Lower leg skin (tissue), 4 donors: Measurements from ENCODE around the gene F10. TPM values are rescaled to one million over a fixed set of nuclear protein-coding genes. Genes with fewer than 3 reads are reported as not detected.

Source experiments
- DNase-seq, 2 donors: peaks; one replicate each; pipeline ENCODE4 v3.0.0-alpha.2; 2019; ENCODE audit warnings: low spot score in 2 of 2
- H3K4me3 ChIP-seq: fragments of 200-600 bp; sonication (generic); 2 replicates; pipeline ENCODE4 v1.5.1; 2017; ENCODE audit warnings: mild to moderate bottlenecking, low read depth; ENCODE audit not compliant: poor library complexity, severe bottlenecking
- CTCF ChIP-seq, 3 donors: fragments of 450-650 bp; IDR thresholded peaks; one replicate each; pipeline ENCODE4 v1.5.1; 2016; ENCODE audit warnings: antibody characterized with exemption in 3 of 3, mild to moderate bottlenecking in 3 of 3, moderate library complexity in 2 of 3
- POLR2A ChIP-seq, 2 donors: fragments of 450-650 bp; IDR thresholded peaks; one replicate each; pipeline ENCODE4 v1.6.1; 2016 to 2017; ENCODE audit warnings: antibody characterized with exemption in 2 of 2, mild to moderate bottlenecking in 1 of 2, moderate library complexity in 1 of 2
- WGBS, 2 donors: methylation state at CpG; one replicate each; pipeline ENCODE4 v1.1.5; 2018; 5-methylcytosine and 5-hydroxymethylcytosine counted together
- intact Hi-C: fragments of 100-400 bp; cut with DNase I; formaldehyde crosslinking; loops from one replicate; pipeline ENCODE4 v1.15.0; 2023; ENCODE audit warnings: low total_unique reads
- total RNA-seq, 4 donors: library from RNA; depleted of rRNA; stranded (reverse); fragments of >200 nt; gene quantifications; one replicate each; pipeline ENCODE4 v1.1.0, GENCODE V29; 2016

Gene F10
- total RNA-seq, 4 donors from 2014 or later, result 6.5 to 31.0 (median 9.3) TPM

GRCh38 chr13:113087923-113088690, 34.5 kb upstream of the F10 start:
- TF ChIP-seq CTCF (IDR thresholded peaks at IDR 0.05) (no peak), POLR2A (IDR thresholded peaks at IDR 0.05) (no peak)
- no peak overlapping the region for H3K4me3 ChIP-seq
- no peak for DNase-seq
- intact Hi-C loops, result no loop called here
- WGBS, 2 donors, result 94 to 95% methylated on average over 40 of the region's 40 CpGs

GRCh38 chr13:113088691-113089020, 33.9 kb upstream of the F10 start:
- intact Hi-C loops, result no loop called here
- TF ChIP-seq CTCF (IDR thresholded peaks at IDR 0.05) (no peak), POLR2A (IDR thresholded peaks at IDR 0.05) (no peak)
- no peak overlapping the region for H3K4me3 ChIP-seq
- WGBS, 2 donors, result 85 to 86% methylated on average over 16 to 17 of the region's 17 CpGs
- DNase-seq, result no peak

DNA sequence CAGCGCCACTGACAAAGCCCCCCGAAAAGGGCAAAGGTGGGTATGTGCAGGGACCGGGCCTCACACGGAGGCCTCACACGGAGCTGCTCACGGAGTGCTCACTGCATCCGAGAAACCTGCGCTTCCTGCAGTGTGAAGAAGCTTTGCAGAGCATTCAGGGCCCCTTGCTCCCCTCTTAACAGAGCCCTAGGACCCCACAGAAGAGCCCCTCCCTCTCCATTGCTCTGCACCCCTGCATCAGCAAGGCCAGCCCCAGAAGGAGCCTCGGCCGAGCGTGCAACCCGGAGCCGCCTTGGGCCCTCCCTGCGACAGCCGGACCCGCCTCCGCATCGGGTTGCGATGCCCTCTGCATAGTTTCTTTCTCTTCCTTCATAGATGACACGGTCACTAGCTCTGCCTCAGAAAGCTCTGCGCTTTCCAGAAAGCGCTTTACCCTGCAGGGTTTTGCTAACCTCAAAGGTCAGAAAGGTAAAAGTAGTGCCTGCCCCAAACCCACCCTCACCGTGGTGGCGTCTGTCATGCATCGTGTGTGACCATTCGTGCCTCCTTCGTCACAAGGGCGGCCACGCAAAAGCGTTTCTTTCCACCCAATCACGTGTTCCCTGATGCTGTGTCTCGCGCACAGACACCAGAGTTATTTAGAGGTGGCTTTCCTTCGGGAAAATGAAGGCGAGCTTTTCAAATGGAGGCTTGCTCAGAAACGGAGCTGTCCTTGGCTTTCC, 32.7 kb upstream of the F10 start:
- 88 to 89% methylated on average over 36 of the region's 36 CpGs for WGBS, 2 donors
- TF ChIP-seq CTCF (IDR thresholded peaks at IDR 0.05) (no peak), POLR2A (IDR thresholded peaks at IDR 0.05) (no peak)
- no peak for DNase-seq
- no peak overlapping the region for H3K4me3 ChIP-seq
- intact Hi-C loops, result no loop called here

DNA sequence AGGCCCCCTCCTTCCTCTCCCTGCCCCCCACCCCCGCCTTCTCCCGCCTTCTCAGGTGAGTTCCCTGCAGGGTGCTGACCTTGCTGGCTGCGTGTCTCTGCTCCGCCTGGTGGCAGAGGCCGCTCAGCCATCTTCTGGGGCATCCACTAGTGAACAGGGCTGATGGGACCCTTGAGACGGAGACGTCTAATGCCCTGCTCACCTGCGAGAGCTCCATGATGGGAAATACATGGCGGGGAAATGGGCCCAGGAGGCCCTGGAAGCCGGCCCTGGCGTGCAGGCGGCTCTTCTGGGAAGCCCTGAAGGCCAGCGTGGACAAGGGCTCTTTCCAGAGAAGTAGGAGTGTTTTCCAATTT, 32.2 kb upstream of the F10 start:
- WGBS, 2 donors, result 86 to 95% methylated on average over 13 of the region's 13 CpGs
- DNase-seq, result no peak
- no peak for TF ChIP-seq CTCF (IDR thresholded peaks at IDR 0.05)
- no peak for TF ChIP-seq POLR2A (IDR thresholded peaks at IDR 0.05)
- intact Hi-C loops, result no loop called here
- H3K4me3 ChIP-seq, result no peak overlapping the region

DNA sequence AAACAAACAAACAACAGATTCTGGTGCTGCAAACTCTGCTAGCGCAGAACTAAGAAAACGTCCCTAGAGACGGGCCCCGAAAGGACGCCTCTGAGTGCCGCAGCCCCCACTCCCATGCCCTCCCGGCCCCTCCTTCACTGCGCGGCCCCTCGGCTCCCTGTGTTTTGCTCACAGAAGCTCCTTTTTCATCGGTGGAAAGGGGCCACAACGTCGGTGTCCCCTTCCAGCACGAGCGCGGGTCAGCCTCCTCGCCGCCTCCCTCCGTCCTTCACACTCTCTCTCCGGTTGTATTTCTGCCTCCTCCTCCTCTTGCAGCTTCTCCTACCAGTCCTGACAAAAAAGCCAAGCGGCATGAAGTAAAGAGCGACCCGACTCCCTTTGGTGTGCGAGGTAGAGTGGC, 31.8 kb upstream of the F10 start:
- intact Hi-C loops, result no loop called here
- 91% methylated on average over 24 of the region's 24 CpGs for WGBS, 2 donors
- H3K4me3 ChIP-seq, result no peak overlapping the region
- no peak for TF ChIP-seq CTCF (IDR thresholded peaks at IDR 0.05)
- TF ChIP-seq POLR2A (IDR thresholded peaks at IDR 0.05), result no peak
- no peak for DNase-seq
